ENCODE measurements around the gene CLDN11. TPM values are rescaled to one million over a fixed set of nuclear protein-coding genes. Genes with fewer than 3 reads are reported as not detected.

CLDN11 gene
- 1 to 10 TPM in 5 of 6 experiments, under 1 TPM in 1; 0.97 to 5.0 (median 1.5) TPM for total RNA-seq
- long read RNA-seq, result 0 reads

GRCh38 chr3:170418422-170419398, at the start of gene CLDN11:
Gene CLDN11 (plus strand): TSS chr3:170418868. CDS start chr3:170419067, 199 bp downstream.
- TF ChIP-seq POLR2A (IDR thresholded peaks at IDR 0.05) (no peak), CTCF (IDR thresholded peaks at IDR 0.05) (no peak)
- DNase-seq, result no peak

GRCh38 chr3:170368921-170369320, 49.7 kb upstream of the CLDN11 start:
- H3K4me3 ChIP-seq, result no peak overlapping the region
- ATAC-seq, result no peak
- WGBS (ENCODE audit: insufficient coverage, low coverage, low lambda C conversion rate, missing lambda C conversion rate), result 94% methylated on average over 2 of the region's 2 CpGs
- H3K27ac ChIP-seq, result no peak overlapping the region
- TF ChIP-seq POLR2A (IDR thresholded peaks at IDR 0.05), result no peak
- peak in 3 of 4 donors; percentile 23 to 35 (median 24) for TF ChIP-seq CTCF (IDR thresholded peaks at IDR 0.05)
- H3K36me3 ChIP-seq, result peaks cover 0 to 8% (median 0%) of the 10 kb centered on the region in 4 donors
- no peaks in the 10 kb centered on the region for H3K9me3 ChIP-seq
- no peaks in the 10 kb centered on the region for H3K27me3 ChIP-seq
- intact Hi-C loops (cut with DNase I), result no loop called here
- no peak for DNase-seq
- peaks cover 0 to 4% (median 0%) of the 10 kb centered on the region in 4 donors for H3K4me1 ChIP-seq

More at GRCh38 chr3:170418422-170419398, at the start of gene CLDN11:
- Histone ChIP-seq H3K9me3 (no peaks in the 10 kb centered on the region), H3K27ac (peak within 1 kb of the TSS in 1 of 3 donors; percentile 4), H3K4me3 (peak within 1 kb of the TSS; percentile 22 to 51 (median 39)), H3K27me3 (peaks cover 0 to 8% of the 10 kb centered on the region in 2 donors), H3K4me1 (peaks cover 0 to 13% (median 0%) of the 10 kb centered on the region in 4 donors), H3K36me3 (no peaks in the 10 kb centered on the region)
- peak; percentile 39 to 63 (median 53) for ATAC-seq
- 4% methylated on average over 16 of the region's 79 CpGs for WGBS (ENCODE audit: insufficient coverage, low coverage, low lambda C conversion rate, missing lambda C conversion rate)
- intact Hi-C loops (cut with DNase I), result loop anchor here in 1 of 2 donors (5.0 to 10.0 kb wide), 2 partner anchors 274 to 396 kb away; no protein-coding TSS in a partner anchor

GRCh38 chr3:170372190-170372879, 46.3 kb upstream of the CLDN11 start:
- Histone ChIP-seq H3K4me3 (no peak overlapping the region), H3K27me3 (no peaks in the 10 kb centered on the region), H3K36me3 (peaks cover 0 to 8% (median 0%) of the 10 kb centered on the region in 4 donors), H3K27ac (no peak overlapping the region), H3K9me3 (no peaks in the 10 kb centered on the region), H3K4me1 (no peaks in the 10 kb centered on the region)
- 64% methylated on average over 2 of the region's 2 CpGs for WGBS (ENCODE audit: insufficient coverage, low coverage, low lambda C conversion rate, missing lambda C conversion rate)
- ATAC-seq (no peak), DNase-seq (no peak)
- TF ChIP-seq POLR2A (IDR thresholded peaks at IDR 0.05), result no peak
- no peak for TF ChIP-seq CTCF (IDR thresholded peaks at IDR 0.05)
- intact Hi-C loops (cut with DNase I), result no loop called here

GRCh38 chr3:170383567-170383966, 35.1 kb upstream of the CLDN11 start:
- no peak for ATAC-seq
- H3K36me3 ChIP-seq, result peaks cover 0 to 35% (median 13%) of the 10 kb centered on the region in 4 donors
- H3K4me3 ChIP-seq, result no peak overlapping the region
- WGBS (ENCODE audit: insufficient coverage, low coverage, low lambda C conversion rate, missing lambda C conversion rate), result no CpG with 5 or more reads among the region's 1 CpG
- H3K27me3 ChIP-seq, result no peaks in the 10 kb centered on the region
- H3K9me3 ChIP-seq, result no peaks in the 10 kb centered on the region
- TF ChIP-seq POLR2A (IDR thresholded peaks at IDR 0.05), result no peak
- TF ChIP-seq CTCF (IDR thresholded peaks at IDR 0.05), result no peak
- no peak for DNase-seq
- no peak overlapping the region for H3K27ac ChIP-seq
- intact Hi-C loops (cut with DNase I), result no loop called here
- no peaks in the 10 kb centered on the region for H3K4me1 ChIP-seq

Data from right lobe of liver (tissue), 6 donors.